CD4-positive, alpha-beta T cell (primary cell): ENCODE results near the gene ZBTB39. TPM values are rescaled to one million over a fixed set of nuclear protein-coding genes. Genes with fewer than 3 reads are reported as not detected.
A peak's percentile ranks its signal among the peaks of the same experiment; 100 is the strongest.

Experiments
- ATAC-seq: fragments of 200-7000 bp; cut with Tn5 transposase; one replicate; pipeline ENCODE4 v1.10.0; 2022; ENCODE audit warnings: mild to moderate bottlenecking; ENCODE audit not compliant: poor library complexity
- CTCF ChIA-PET: fragments of 350-600 bp; sonication (Branson Sonifier 250); formaldehyde crosslinking; loops from one replicate; lab custom pipeline; 2021; ENCODE audit warnings: antibody characterized with exemption, inconsistent platforms; lab: Charles Lee
- POLR2A ChIA-PET: fragments of 350-600 bp; sonication (Branson Sonifier 250); formaldehyde crosslinking; loops from one replicate; lab custom pipeline; 2021; ENCODE audit warnings: antibody characterized with exemption, inconsistent platforms; lab: Charles Lee
- DNase-seq, 14 experiments: peaks; one replicate each; pipeline ENCODE4 v3.0.0-alpha.2; 2013 to 2020; ENCODE audit warnings: mixed read lengths in 2 of 14
- H3K27ac ChIP-seq, 2 donors: one replicate each; pipeline versions ENCODE4 v1.5.1 to v1.7.0; 2013; ENCODE audit warnings: low read length in 2 of 2, low read depth in 1 of 2, mild to moderate bottlenecking in 1 of 2
- H3K27me3 ChIP-seq, 2 experiments: 1 replicate in 1 of 2; 2 replicates in 1 of 2; pipeline versions ENCODE4 v1.6.1 to v1.7.0; 2013; ENCODE audit warnings: low read length in 2 of 2, control low read depth in 1 of 2, mild to moderate bottlenecking in 1 of 2, moderate library complexity in 1 of 2; ENCODE audit not compliant: insufficient read depth in 2 of 2, control insufficient read depth in 1 of 2
- H3K36me3 ChIP-seq: one replicate; pipeline ENCODE4 v1.6.1; 2013; ENCODE audit warnings: low read length, control low read depth; ENCODE audit not compliant: insufficient read depth
- H3K4me1 ChIP-seq: one replicate; pipeline ENCODE4 v1.6.1; 2013; ENCODE audit warnings: low read length, control low read depth; ENCODE audit not compliant: insufficient read depth
- H3K4me3 ChIP-seq: one replicate; pipeline ENCODE4 v1.5.1; 2013; ENCODE audit warnings: mild to moderate bottlenecking, low read length, moderate library complexity
- H3K9me3 ChIP-seq, 2 experiments: 1 replicate in 1 of 2; 2 replicates in 1 of 2; pipeline versions ENCODE4 v1.6.1 to v1.7.0; 2013; ENCODE audit warnings: low read length in 2 of 2, mild to moderate bottlenecking in 2 of 2, control low read depth in 1 of 2, moderate library complexity in 1 of 2; ENCODE audit not compliant: control insufficient read depth in 1 of 2, insufficient read depth in 1 of 2
- H3K27ac Mint-ChIP-seq: one replicate; pipeline ENCODE4 v1.8.0; 2020; ENCODE audit warnings: mixed read lengths
- H3K27me3 Mint-ChIP-seq: one replicate; pipeline ENCODE4 v1.8.0; 2021; ENCODE audit warnings: mixed read lengths
- H3K36me3 Mint-ChIP-seq: one replicate; pipeline ENCODE4 v1.8.0; 2021; ENCODE audit warnings: low read depth, mixed read lengths
- H3K4me1 Mint-ChIP-seq: one replicate; pipeline ENCODE4 v1.8.0; 2021; ENCODE audit warnings: low read depth, mixed read lengths
- H3K4me3 Mint-ChIP-seq: one replicate; pipeline ENCODE4 v1.8.0; 2020; ENCODE audit warnings: mild to moderate bottlenecking, mixed read lengths
- H3K9me3 Mint-ChIP-seq: one replicate; pipeline ENCODE4 v1.8.0; 2020; ENCODE audit warnings: mixed read lengths
- CTCF ChIP-seq: fragments of 200-600 bp; IDR thresholded peaks from one replicate; pipeline ENCODE4 v1.8.0; 2022; ENCODE audit warnings: antibody characterized with exemption, mild to moderate bottlenecking
- intact Hi-C, 2 experiments: fragments of 100-400 bp; cut with DNase I in 1 of 2; cut with micrococcal nuclease in 1 of 2; formaldehyde crosslinking; loops; one replicate each; pipeline versions ENCODE4 v1.15.1 to v1.9.0; 2023 to 2025; cut with DNase I, micrococcal nuclease
- total RNA-seq, 174 experiments: library from RNA in 2 of 174; stranded (reverse) in 2 of 174; gene quantifications; one replicate each; pipeline ENCODE4 v1.2.3 and lab custom pipeline; 2021 to 2026

ZBTB39 gene
- total RNA-seq, 2 experiments from 2014 or later = 6.9 to 8.0 TPM

- H3K36me3 Mint-ChIP-seq = no peaks in the 10 kb centered on the region
- no peaks in the 10 kb centered on the region for H3K9me3 Mint-ChIP-seq
- peaks cover 28% of the 10 kb centered on the region for H3K4me1 ChIP-seq
- intact Hi-C loops = no loop called here
- no peaks in the 10 kb centered on the region for H3K27me3 Mint-ChIP-seq
- H3K4me3 Mint-ChIP-seq = no peak within 1 kb of the TSS
- ATAC-seq (no peak), DNase-seq (no peak)
- TF ChIP-seq CTCF = no peak
- H3K4me1 Mint-ChIP-seq = peaks cover 49% of the 10 kb centered on the region
- no peaks in the 10 kb centered on the region for H3K27me3 ChIP-seq
- POLR2A ChIA-PET = no interaction called here
- H3K27ac ChIP-seq = no peak within 1 kb of the TSS
- no peak within 1 kb of the TSS for H3K4me3 ChIP-seq
- no peaks in the 10 kb centered on the region for H3K9me3 ChIP-seq
- CTCF ChIA-PET = interaction anchor here (2.3 kb wide), 1 partner anchor 11 kb away, joined by 7 read pairs; no protein-coding TSS in a partner anchor
- H3K36me3 ChIP-seq = no peaks in the 10 kb centered on the region
- H3K27ac Mint-ChIP-seq = no peak within 1 kb of the TSS
These were observed 10.0 kb upstream of the ZBTB39 start, which contains the start of gene TAC3 for GRCh38 chr12:57016348-57016747. Gene TAC3 (minus strand): TSS chr12:57016529. CDS start chr12:57015797, 732 bp downstream.

GRCh38 chr12:57012600-57013465, 6.5 kb upstream of the ZBTB39 start:
- H3K4me3 Mint-ChIP-seq = no peak overlapping the region
- POLR2A ChIA-PET = interaction anchor here (1.0 kb wide), 1 partner anchor 99 kb away, joined by 3 read pairs; the partner anchor contains the start of gene STAT6
- Histone ChIP-seq H3K27ac (no peak overlapping the region), H3K4me1 (peaks cover 27% of the 10 kb centered on the region), H3K9me3 (no peaks in the 10 kb centered on the region), H3K27me3 (no peaks in the 10 kb centered on the region), H3K4me3 (no peak overlapping the region), H3K36me3 (no peaks in the 10 kb centered on the region)
- H3K36me3 Mint-ChIP-seq = no peaks in the 10 kb centered on the region
- TF ChIP-seq CTCF = no peak
- DNase-seq = no peak
- H3K9me3 Mint-ChIP-seq = no peaks in the 10 kb centered on the region
- H3K4me1 Mint-ChIP-seq = peaks cover 51% of the 10 kb centered on the region
- intact Hi-C loops = no loop called here
- H3K27me3 Mint-ChIP-seq = no peaks in the 10 kb centered on the region
- peak overlapping the region; percentile 47 for H3K27ac Mint-ChIP-seq
- ATAC-seq = no peak
- CTCF ChIA-PET = no interaction called here

- intact Hi-C loops = loop anchor here in 1 of 2 experiments (1.0 kb wide), 1 partner anchor 53 kb away; no protein-coding TSS in a partner anchor
- H3K4me1 ChIP-seq = peaks cover 37% of the 10 kb centered on the region
- peak; percentile 30 for ATAC-seq
- peaks cover 62% of the 10 kb centered on the region for H3K4me1 Mint-ChIP-seq
- H3K27me3 ChIP-seq = no peaks in the 10 kb centered on the region
- no peaks in the 10 kb centered on the region for H3K9me3 ChIP-seq
- ChIA-PET CTCF (interaction anchor here (1.3 kb wide), 1 partner anchor 54 kb away, joined by 4 read pairs; no protein-coding TSS in a partner anchor), POLR2A (interaction anchor here (1.3 to 1.7 kb wide), 3 partner anchors 49 to 100 kb away, joined by 4 to 7 read pairs (median 5); partner anchors contain the start of genes NEMP1 and STAT6)
- peak overlapping the region; percentile 25 for H3K4me3 ChIP-seq
- no peak for TF ChIP-seq CTCF
- H3K27ac Mint-ChIP-seq = peak overlapping the region; percentile 45
- peak overlapping the region; percentile 44 for H3K4me3 Mint-ChIP-seq
- peak overlapping the region; percentile 29 to 54 for H3K27ac ChIP-seq
- H3K36me3 ChIP-seq = no peaks in the 10 kb centered on the region
- no peaks in the 10 kb centered on the region for H3K27me3 Mint-ChIP-seq
- no peaks in the 10 kb centered on the region for H3K9me3 Mint-ChIP-seq
- DNase-seq = peak in 4 of 14 experiments; percentile 33 to 67 (median 40)
- H3K36me3 Mint-ChIP-seq = no peaks in the 10 kb centered on the region
These were observed 5.4 kb upstream of the ZBTB39 start for GRCh38 chr12:57011438-57012424.
